ENCODE results near the gene OMP.
"Not testable (repeated sequence)": the region's sequence is repeated elsewhere in the genome, so short reads cannot be mapped to it uniquely, and the experiment has no call there.

OMP gene

GRCh38 chr11:77102246-77103210 is at the start of gene OMP:
OMP (plus strand) TSS chr11:77102840; CDS start chr11:77102840, 0 bp downstream.
- no peaks in the 10 kb centered on the region for H3K9me3 ChIP-seq (ENCODE audit: control insufficient read depth, low read depth, low read length)
- no peaks in the 10 kb centered on the region for H3K27me3 ChIP-seq (ENCODE audit: control insufficient read depth, insufficient read depth, low read length)
- no peaks in the 10 kb centered on the region for H3K4me1 ChIP-seq (ENCODE audit: control insufficient read depth, low read depth, low read length)
- H3K36me3 ChIP-seq (ENCODE audit: control insufficient read depth, low read depth, low read length): no peaks in the 10 kb centered on the region
- no peak within 1 kb of the TSS for H3K4me3 ChIP-seq (ENCODE audit: low read length)
- H3K9ac ChIP-seq (ENCODE audit: low read length): no peak within 1 kb of the TSS
- no peak within 1 kb of the TSS for H3K27ac ChIP-seq (ENCODE audit: low read length)

- Histone ChIP-seq H3K9me3 (ENCODE audit: control insufficient read depth, low read depth, low read length) (no peaks in the 10 kb centered on the region), H3K27me3 (ENCODE audit: control insufficient read depth, insufficient read depth, low read length) (no peaks in the 10 kb centered on the region), H3K36me3 (ENCODE audit: control insufficient read depth, low read depth, low read length) (no peaks in the 10 kb centered on the region), H3K9ac (ENCODE audit: low read length) (no peak overlapping the region), H3K4me3 (ENCODE audit: low read length) (no peak overlapping the region), H3K27ac (ENCODE audit: low read length) (no peak overlapping the region), H3K4me1 (ENCODE audit: control insufficient read depth, low read depth, low read length) (no peaks in the 10 kb centered on the region)
Measured at GRCh38 chr11:77053217-77054015, 49.2 kb upstream of the OMP start.

GRCh38 chr11:77054084-77054483 is 48.6 kb upstream of the OMP start:
- Histone ChIP-seq H3K4me3 (ENCODE audit: low read length) (no peak overlapping the region), H3K9ac (ENCODE audit: low read length) (no peak overlapping the region), H3K9me3 (ENCODE audit: control insufficient read depth, low read depth, low read length) (no peaks in the 10 kb centered on the region), H3K27me3 (ENCODE audit: control insufficient read depth, insufficient read depth, low read length) (no peaks in the 10 kb centered on the region), H3K27ac (ENCODE audit: low read length) (no peak overlapping the region), H3K4me1 (ENCODE audit: control insufficient read depth, low read depth, low read length) (no peaks in the 10 kb centered on the region), H3K36me3 (ENCODE audit: control insufficient read depth, low read depth, low read length) (no peaks in the 10 kb centered on the region)

- no peaks in the 10 kb centered on the region for H3K36me3 ChIP-seq (ENCODE audit: control insufficient read depth, low read depth, low read length)
- no peak overlapping the region for H3K9ac ChIP-seq (ENCODE audit: low read length)
- no peaks in the 10 kb centered on the region for H3K27me3 ChIP-seq (ENCODE audit: control insufficient read depth, insufficient read depth, low read length)
- no peak overlapping the region for H3K27ac ChIP-seq (ENCODE audit: low read length)
- H3K4me1 ChIP-seq (ENCODE audit: control insufficient read depth, low read depth, low read length): no peaks in the 10 kb centered on the region
- no peaks in the 10 kb centered on the region for H3K9me3 ChIP-seq (ENCODE audit: control insufficient read depth, low read depth, low read length)
- H3K4me3 ChIP-seq (ENCODE audit: low read length): no peak overlapping the region
Measured at GRCh38 chr11:77055101-77055561, 47.5 kb upstream of the OMP start.

- no peaks in the 10 kb centered on the region for H3K9me3 ChIP-seq (ENCODE audit: control insufficient read depth, low read depth, low read length)
- H3K9ac ChIP-seq (ENCODE audit: low read length): no peak overlapping the region
- H3K27me3 ChIP-seq (ENCODE audit: control insufficient read depth, insufficient read depth, low read length): no peaks in the 10 kb centered on the region
- H3K27ac ChIP-seq (ENCODE audit: low read length): no peak overlapping the region
- H3K4me3 ChIP-seq (ENCODE audit: low read length): no peak overlapping the region
- H3K36me3 ChIP-seq (ENCODE audit: control insufficient read depth, low read depth, low read length): no peaks in the 10 kb centered on the region
- no peaks in the 10 kb centered on the region for H3K4me1 ChIP-seq (ENCODE audit: control insufficient read depth, low read depth, low read length)
Measured at GRCh38 chr11:77055913-77056312, 46.7 kb upstream of the OMP start.

GRCh38 chr11:77056814-77057402 is 45.7 kb upstream of the OMP start:
- Histone ChIP-seq H3K27ac (ENCODE audit: low read length) (no peak overlapping the region), H3K9ac (ENCODE audit: low read length) (no peak overlapping the region), H3K36me3 (ENCODE audit: control insufficient read depth, low read depth, low read length) (no peaks in the 10 kb centered on the region), H3K4me1 (ENCODE audit: control insufficient read depth, low read depth, low read length) (no peaks in the 10 kb centered on the region), H3K9me3 (ENCODE audit: control insufficient read depth, low read depth, low read length) (no peaks in the 10 kb centered on the region), H3K27me3 (ENCODE audit: control insufficient read depth, insufficient read depth, low read length) (no peaks in the 10 kb centered on the region), H3K4me3 (ENCODE audit: low read length) (no peak overlapping the region)

GRCh38 chr11:77057938-77058474 is 44.6 kb upstream of the OMP start:
- Histone ChIP-seq H3K9ac (ENCODE audit: low read length) (no peak overlapping the region), H3K27ac (ENCODE audit: low read length) (no peak overlapping the region), H3K27me3 (ENCODE audit: control insufficient read depth, insufficient read depth, low read length) (no peaks in the 10 kb centered on the region), H3K36me3 (ENCODE audit: control insufficient read depth, low read depth, low read length) (no peaks in the 10 kb centered on the region), H3K9me3 (ENCODE audit: control insufficient read depth, low read depth, low read length) (no peaks in the 10 kb centered on the region), H3K4me1 (ENCODE audit: control insufficient read depth, low read depth, low read length) (no peaks in the 10 kb centered on the region), H3K4me3 (ENCODE audit: low read length) (no peak overlapping the region)

- no peak overlapping the region for H3K9ac ChIP-seq (ENCODE audit: low read length)
- H3K9me3 ChIP-seq (ENCODE audit: control insufficient read depth, low read depth, low read length): no peaks in the 10 kb centered on the region
- H3K4me3 ChIP-seq (ENCODE audit: low read length): no peak overlapping the region
- H3K4me1 ChIP-seq (ENCODE audit: control insufficient read depth, low read depth, low read length): no peaks in the 10 kb centered on the region
- H3K27me3 ChIP-seq (ENCODE audit: control insufficient read depth, insufficient read depth, low read length): no peaks in the 10 kb centered on the region
- no peaks in the 10 kb centered on the region for H3K36me3 ChIP-seq (ENCODE audit: control insufficient read depth, low read depth, low read length)
- no peak overlapping the region for H3K27ac ChIP-seq (ENCODE audit: low read length)
Measured at GRCh38 chr11:77058900-77059299, 43.7 kb upstream of the OMP start.

- Histone ChIP-seq H3K4me3 (ENCODE audit: low read length) (no peak overlapping the region), H3K36me3 (ENCODE audit: control insufficient read depth, low read depth, low read length) (no peaks in the 10 kb centered on the region), H3K27me3 (ENCODE audit: control insufficient read depth, insufficient read depth, low read length) (peaks cover 4% of the 10 kb centered on the region), H3K9ac (ENCODE audit: low read length) (no peak overlapping the region), H3K27ac (ENCODE audit: low read length) (no peak overlapping the region), H3K9me3 (ENCODE audit: control insufficient read depth, low read depth, low read length) (no peaks in the 10 kb centered on the region), H3K4me1 (ENCODE audit: control insufficient read depth, low read depth, low read length) (no peaks in the 10 kb centered on the region)
Measured at GRCh38 chr11:77059806-77060205, 42.8 kb upstream of the OMP start.

- no peak overlapping the region for H3K9ac ChIP-seq (ENCODE audit: low read length)
- no peaks in the 10 kb centered on the region for H3K9me3 ChIP-seq (ENCODE audit: control insufficient read depth, low read depth, low read length)
- no peak overlapping the region for H3K4me3 ChIP-seq (ENCODE audit: low read length)
- H3K27me3 ChIP-seq (ENCODE audit: control insufficient read depth, insufficient read depth, low read length): peaks cover 8% of the 10 kb centered on the region
- H3K36me3 ChIP-seq (ENCODE audit: control insufficient read depth, low read depth, low read length): no peaks in the 10 kb centered on the region
- H3K4me1 ChIP-seq (ENCODE audit: control insufficient read depth, low read depth, low read length): no peaks in the 10 kb centered on the region
- H3K27ac ChIP-seq (ENCODE audit: low read length): no peak overlapping the region
Measured at GRCh38 chr11:77060234-77060633, 42.4 kb upstream of the OMP start.

GRCh38 chr11:77061258-77061657 is 41.4 kb upstream of the OMP start:
- peaks cover 13% of the 10 kb centered on the region for H3K27me3 ChIP-seq (ENCODE audit: control insufficient read depth, insufficient read depth, low read length)
- H3K9me3 ChIP-seq (ENCODE audit: control insufficient read depth, low read depth, low read length); H3K27ac ChIP-seq (ENCODE audit: low read length); H3K4me3 ChIP-seq (ENCODE audit: low read length); H3K4me1 ChIP-seq (ENCODE audit: control insufficient read depth, low read depth, low read length); H3K9ac ChIP-seq (ENCODE audit: low read length); H3K36me3 ChIP-seq (ENCODE audit: control insufficient read depth, low read depth, low read length): not testable (repeated sequence)
